Measurements from ENCODE around the gene GALNT10. TPM values are rescaled to one million over a fixed set of nuclear protein-coding genes. Genes with fewer than 3 reads are reported as not detected.

Gene GALNT10
- polyA plus RNA-seq, 1 of the 3 experiments (the other 2 are of a cell fraction): 56.3 TPM

- Histone ChIP-seq H3K27me3 (ENCODE audit: insufficient read depth) (no peaks in the 10 kb centered on the region), H3K4me3 (ENCODE audit: low read depth in 2 of 2, low read length in 1 of 2) (no peak overlapping the region), H3F3A (replicated peaks; ENCODE audit: insufficient read depth) (no peaks in the 10 kb centered on the region), H3K36me3 (replicated peaks in 1 of 2; ENCODE audit: control insufficient read depth in 1 of 2, insufficient read depth in 2 of 2, low read length in 1 of 2) (no peaks in the 10 kb centered on the region), H3K9me3 (no peaks in the 10 kb centered on the region), H3K9me2 (no peaks in the 10 kb centered on the region), H3K9ac (no peak overlapping the region), H3K4me2 (no peak overlapping the region), H3K79me2 (ENCODE audit: insufficient read depth) (no peaks in the 10 kb centered on the region), H4K20me1 (ENCODE audit: insufficient read depth) (no peaks in the 10 kb centered on the region), H3K4me1 (ENCODE audit: control insufficient read depth in 1 of 2, insufficient read depth in 2 of 2, low read depth in 1 of 2, low read length in 1 of 2) (no peaks in the 10 kb centered on the region), H3K27ac (ENCODE audit: low read depth in 2 of 2, low read length in 1 of 2) (no peak overlapping the region), H2AFZ (ENCODE audit: low read depth) (no peak overlapping the region)
- CTCF ChIA-PET: interaction anchor here (1.1 to 1.5 kb wide), 5 partner anchors 18 to 182 kb away, joined by 3 to 7 read pairs (median 3); partner anchors contain the start of gene GALNT10
- no peak for DNase-seq
- POLR2A ChIA-PET: no interaction called here
- WGBS (ENCODE audit: low lambda C conversion rate): 82% methylated on average over 2 of the region's 2 CpGs
- no peak for TF ChIP-seq SIN3A (IDR thresholded peaks at IDR 0.05; ENCODE audit: borderline replicate concordance, low read depth, low read length)
- no peak for TF ChIP-seq ELF1 (IDR thresholded peaks at IDR 0.05)
- TF ChIP-seq MXI1 (IDR thresholded peaks at IDR 0.05; ENCODE audit: low read depth, low read length): no peak
- no peak for TF ChIP-seq NRF1 (IDR thresholded peaks at IDR 0.05; ENCODE audit: low read depth, low read length)
- no peak for TF ChIP-seq GABPA (IDR thresholded peaks at IDR 0.05; ENCODE audit: low read depth)
- TF ChIP-seq USF2 (IDR thresholded peaks at IDR 0.05; ENCODE audit: borderline replicate concordance, low read depth, low read length): no peak
- no peak for TF ChIP-seq NFIC (IDR thresholded peaks at IDR 0.05; ENCODE audit: borderline replicate concordance)
- TF ChIP-seq REST (IDR thresholded peaks at IDR 0.05; ENCODE audit: low read depth, low read length): no peak
- TF ChIP-seq CHD2 (IDR thresholded peaks at IDR 0.05; ENCODE audit: low read length, partially characterized antibody): no peak
These were observed 17.7 kb upstream of the GALNT10 start for GRCh38 chr5:154172785-154173184.

- Histone ChIP-seq H3K79me2 (ENCODE audit: insufficient read depth) (no peaks in the 10 kb centered on the region), H3K27ac (ENCODE audit: low read depth in 2 of 2, low read length in 1 of 2) (no peak overlapping the region), H4K20me1 (ENCODE audit: insufficient read depth) (no peaks in the 10 kb centered on the region), H3K4me1 (ENCODE audit: control insufficient read depth in 1 of 2, insufficient read depth in 2 of 2, low read depth in 1 of 2, low read length in 1 of 2) (no peaks in the 10 kb centered on the region), H3K36me3 (replicated peaks in 1 of 2; ENCODE audit: control insufficient read depth in 1 of 2, insufficient read depth in 2 of 2, low read length in 1 of 2) (no peaks in the 10 kb centered on the region), H3K4me3 (ENCODE audit: low read depth in 2 of 2, low read length in 1 of 2) (no peak overlapping the region), H3K4me2 (no peak overlapping the region), H2AFZ (ENCODE audit: low read depth) (no peak overlapping the region), H3K27me3 (ENCODE audit: insufficient read depth) (no peaks in the 10 kb centered on the region), H3K9me2 (no peaks in the 10 kb centered on the region), H3F3A (replicated peaks; ENCODE audit: insufficient read depth) (no peaks in the 10 kb centered on the region), H3K9me3 (no peaks in the 10 kb centered on the region), H3K9ac (no peak overlapping the region)
- CTCF ChIA-PET: interaction anchor here (0.6 to 4.4 kb wide), 7 partner anchors 11 to 371 kb away, joined by 3 to 29 read pairs (median 3); no protein-coding TSS in a partner anchor
- no peak for TF ChIP-seq ELF1 (IDR thresholded peaks at IDR 0.05)
- TF ChIP-seq EZH2phosphoT487 (IDR thresholded peaks at IDR 0.05; ENCODE audit: borderline replicate concordance, low read depth): no peak
- TF ChIP-seq SIN3A (IDR thresholded peaks at IDR 0.05; ENCODE audit: borderline replicate concordance, low read depth, low read length): no peak
- TF ChIP-seq GATA2 (CRISPR knock-in tag; IDR thresholded peaks at IDR 0.05): no peak
- TF ChIP-seq SMC3 (IDR thresholded peaks at IDR 0.05; ENCODE audit: low read depth, low read length): no peak
- TF ChIP-seq FOSL2 (IDR thresholded peaks at IDR 0.05; ENCODE audit: borderline replicate concordance, low read depth): no peak
- TF ChIP-seq IRF3 (IDR thresholded peaks at IDR 0.05; ENCODE audit: low read depth, low read length): no peak
- no peak for TF ChIP-seq CHD2 (IDR thresholded peaks at IDR 0.05; ENCODE audit: low read length, partially characterized antibody)
- WGBS (ENCODE audit: low lambda C conversion rate): 56% methylated on average over 1 of the region's 1 CpG
- DNase-seq: no peak
- POLR2A ChIA-PET: no interaction called here
These were observed 16.4 kb upstream of the GALNT10 start for GRCh38 chr5:154174091-154174490.
